ENCODE results near the gene LSM4. TPM values are rescaled to one million over a fixed set of nuclear protein-coding genes. Genes with fewer than 3 reads are reported as not detected.

Gene LSM4
- total RNA-seq, 1 experiment from 2014 or later, result 828 TPM

DNA sequence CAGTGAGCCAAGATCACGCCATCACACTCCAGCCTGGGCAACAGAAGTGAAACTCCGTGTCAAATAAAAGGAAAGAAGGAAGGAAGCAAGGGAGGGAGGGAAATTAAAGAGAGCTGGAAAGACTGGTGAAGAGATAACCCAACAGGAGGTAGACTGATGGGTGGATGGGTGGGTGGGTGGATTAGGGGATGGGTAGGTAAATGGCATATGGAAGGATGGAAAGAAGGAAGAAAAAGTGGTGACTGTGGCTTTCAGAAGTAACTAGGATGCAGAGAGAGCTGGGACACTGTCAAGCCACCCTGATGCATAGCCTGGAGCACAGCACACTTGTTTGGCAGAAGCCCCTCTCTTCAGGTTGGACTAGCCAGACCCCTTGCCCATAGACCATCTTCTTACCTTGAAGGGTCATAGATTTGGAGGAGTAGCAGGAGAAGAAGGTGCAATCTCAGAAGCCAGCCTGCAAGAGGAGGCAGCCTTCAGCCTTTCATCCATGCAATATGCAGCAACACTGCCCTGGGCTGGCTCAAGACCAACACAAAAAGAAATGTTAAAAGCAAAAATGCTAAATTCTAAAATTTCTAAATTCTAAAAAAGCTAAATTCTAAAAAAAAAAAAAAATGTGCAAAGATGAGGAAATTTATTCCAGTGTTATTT, 53.7 kb downstream of the LSM4 start:
- in situ Hi-C loops (cut with HindIII; ENCODE audit: low pct_unique_long_range_greater_than_20kb, low sequenced_read_pairs), result no loop called here
- no peak for DNase-seq (ENCODE audit: low read depth)

- no peak for DNase-seq (ENCODE audit: low read depth)
- in situ Hi-C loops (cut with HindIII; ENCODE audit: low pct_unique_long_range_greater_than_20kb, low sequenced_read_pairs), result no loop called here
Observed at GRCh38 chr19:18266771-18267686, 55.8 kb downstream of the LSM4 start.

- in situ Hi-C loops (cut with HindIII; ENCODE audit: low pct_unique_long_range_greater_than_20kb, low sequenced_read_pairs), result no loop called here
- DNase-seq (ENCODE audit: low read depth), result no peak
Observed at GRCh38 chr19:18265582-18265981, 57.3 kb downstream of the LSM4 start.

- no peak for DNase-seq (ENCODE audit: low read depth)
- in situ Hi-C loops (cut with HindIII; ENCODE audit: low pct_unique_long_range_greater_than_20kb, low sequenced_read_pairs), result no loop called here
Observed at GRCh38 chr19:18264971-18265540, 57.8 kb downstream of the LSM4 start.

DNA sequence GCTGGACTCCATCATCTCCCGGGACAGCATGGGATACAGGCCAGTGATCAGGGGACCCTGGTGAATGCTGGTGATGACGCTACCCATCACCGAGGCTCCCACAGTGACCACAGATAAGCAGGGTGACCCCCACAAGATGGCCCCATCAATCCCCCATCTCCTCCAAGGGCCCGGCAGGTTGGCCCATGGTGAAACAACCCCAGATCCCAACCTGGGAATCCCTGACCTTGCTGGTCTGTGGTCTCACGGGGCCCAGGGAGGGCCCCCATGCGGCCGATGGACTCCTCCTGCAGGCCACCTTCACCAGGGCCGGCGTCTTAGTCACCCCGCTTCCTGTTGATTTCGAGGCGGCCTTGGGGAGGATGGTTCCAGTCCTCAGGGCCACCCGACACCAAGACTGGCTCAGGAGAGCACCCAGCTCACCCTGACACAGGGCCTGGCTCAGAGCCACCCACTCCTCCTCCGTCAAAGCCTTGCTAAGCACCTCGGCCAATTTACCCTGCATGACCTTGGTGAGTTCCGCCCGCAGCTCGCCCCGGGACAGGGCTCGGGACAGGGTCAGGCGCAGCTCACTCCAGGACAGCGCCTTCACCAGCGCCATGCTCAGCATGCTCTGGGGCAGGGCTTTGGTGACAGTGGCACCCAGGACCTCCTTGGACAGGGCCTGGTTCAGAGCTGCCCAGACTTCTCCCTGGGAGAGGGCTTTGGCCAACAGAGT, 58.6 kb downstream of the LSM4 start:
- in situ Hi-C loops (cut with HindIII; ENCODE audit: low pct_unique_long_range_greater_than_20kb, low sequenced_read_pairs), result no loop called here
- no peak for DNase-seq (ENCODE audit: low read depth)

DNA sequence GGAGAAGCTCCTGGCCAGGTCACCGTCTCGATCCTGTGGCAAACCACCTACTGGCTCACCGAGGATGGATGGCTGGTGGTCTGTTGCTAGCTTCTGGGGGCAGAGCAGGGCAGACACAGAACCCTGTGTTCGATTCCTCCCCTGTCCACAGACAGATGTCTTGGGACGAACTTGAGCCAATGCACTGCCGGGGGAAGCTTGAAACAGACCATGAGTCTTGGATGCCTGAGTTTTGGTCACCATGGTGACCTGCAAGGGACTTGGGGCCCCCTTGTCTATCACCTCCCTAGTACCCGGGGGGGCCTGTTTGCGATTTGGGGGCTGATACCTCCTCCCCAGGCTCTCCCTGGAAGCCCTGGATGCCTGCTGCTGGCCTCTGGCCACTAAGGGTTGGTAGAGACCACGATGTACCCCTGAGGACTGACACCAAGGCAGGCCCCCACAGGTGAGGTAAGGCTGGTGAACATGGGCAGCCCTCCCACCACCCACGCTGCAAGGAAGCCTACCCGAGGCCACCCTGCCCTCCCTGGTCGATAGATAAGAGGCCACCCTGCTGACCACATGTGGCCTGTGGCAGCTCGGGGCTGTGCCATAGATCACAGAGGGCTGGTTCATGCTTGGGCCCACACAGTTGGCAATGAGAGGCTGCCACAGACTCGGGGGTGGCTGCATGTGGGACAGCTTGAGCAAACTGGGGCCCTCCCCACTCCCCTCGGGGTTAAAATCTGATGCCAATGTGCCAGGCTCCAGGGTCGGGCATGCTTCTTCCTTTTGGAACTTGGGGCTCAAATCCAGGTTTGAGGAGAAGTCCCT, 59.3 kb downstream of the LSM4 start:
- DNase-seq (ENCODE audit: low read depth), result no peak
- in situ Hi-C loops (cut with HindIII; ENCODE audit: low pct_unique_long_range_greater_than_20kb, low sequenced_read_pairs), result no loop called here

DNA sequence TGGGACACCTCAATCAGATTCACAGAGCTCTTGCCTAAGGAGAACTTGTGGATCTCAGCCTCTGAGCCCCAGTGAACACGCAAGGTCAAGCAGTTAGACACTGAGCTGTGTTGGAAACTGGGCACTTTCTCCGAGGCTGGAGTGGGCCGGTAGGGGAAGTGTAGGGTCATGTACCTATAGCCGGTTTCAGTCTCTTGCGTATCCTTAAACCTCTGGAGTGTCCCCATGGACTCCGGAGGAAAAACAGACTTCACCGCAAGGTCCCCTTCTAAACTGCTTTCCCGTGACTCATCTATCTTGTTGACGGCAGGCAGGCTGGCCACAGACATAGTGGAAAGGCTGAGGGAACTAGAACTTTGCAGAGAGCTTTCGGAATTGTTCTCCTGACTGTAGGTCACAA, 60.0 kb downstream of the LSM4 start:
- in situ Hi-C loops (cut with HindIII; ENCODE audit: low pct_unique_long_range_greater_than_20kb, low sequenced_read_pairs), result no loop called here
- no peak for DNase-seq (ENCODE audit: low read depth)

DNA sequence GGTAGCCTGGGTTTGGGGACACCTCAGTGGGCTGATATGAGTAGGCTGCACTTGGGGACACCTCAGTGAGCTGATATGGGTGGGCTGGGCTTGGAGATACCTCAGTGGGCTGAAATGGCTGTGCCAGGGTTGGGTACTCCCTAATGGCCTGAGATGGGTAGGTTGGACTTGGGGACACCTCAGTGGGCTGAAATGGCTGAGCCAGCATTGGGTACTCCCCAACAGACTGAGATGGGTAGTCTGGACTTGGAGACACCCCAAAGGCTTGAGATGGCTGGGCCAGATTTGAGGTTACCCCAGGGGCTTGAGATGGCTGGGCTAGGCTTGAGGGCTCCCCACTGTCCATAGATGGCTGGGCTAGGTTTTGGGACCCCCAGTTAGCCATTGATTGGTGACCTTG, 60.7 kb downstream of the LSM4 start:
- no peak for DNase-seq (ENCODE audit: low read depth)
- in situ Hi-C loops (cut with HindIII; ENCODE audit: low pct_unique_long_range_greater_than_20kb, low sequenced_read_pairs), result no loop called here

- in situ Hi-C loops (cut with HindIII; ENCODE audit: low pct_unique_long_range_greater_than_20kb, low sequenced_read_pairs), result no loop called here
- DNase-seq (ENCODE audit: low read depth), result no peak
Observed at GRCh38 chr19:18261474-18261873, 61.4 kb downstream of the LSM4 start.

DNA sequence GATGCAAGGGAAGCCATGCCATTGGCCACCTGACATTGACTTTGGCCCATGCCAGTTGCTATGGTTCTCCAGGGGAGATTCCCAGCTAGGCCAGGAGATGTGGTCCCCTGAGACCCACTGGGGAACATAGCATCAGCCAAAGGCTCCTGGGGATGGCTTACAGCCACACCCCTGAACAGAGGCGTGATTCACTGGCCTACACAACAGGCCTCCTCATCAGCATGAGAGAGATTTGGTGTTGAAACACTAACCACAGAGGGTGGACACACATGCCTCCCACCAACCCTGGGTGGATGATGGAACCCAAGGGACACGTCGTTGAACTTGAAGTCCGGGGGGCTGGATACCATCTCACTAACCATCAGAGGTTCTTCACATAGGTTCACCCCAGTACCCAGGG, 63.0 kb downstream of the LSM4 start:
- DNase-seq (ENCODE audit: low read depth), result no peak
- in situ Hi-C loops (cut with HindIII; ENCODE audit: low pct_unique_long_range_greater_than_20kb, low sequenced_read_pairs), result no loop called here

GRCh38 chr19:18257503-18258470, 65.1 kb downstream of the LSM4 start:
- in situ Hi-C loops (cut with HindIII; ENCODE audit: low pct_unique_long_range_greater_than_20kb, low sequenced_read_pairs), result no loop called here
- no peak for DNase-seq (ENCODE audit: low read depth)

Other genes with a start within 250 kb of the LSM4 start
- gene IL12RB1, start 236.1 kb downstream of the LSM4 start, total RNA-seq (2014; rRNA removed; shearing (Covaris generic); ENCODE audit: low replicate concordance), result 0.44 TPM in 1 of 2 replicates, not detected in the other
- gene MAST3, start 225.3 kb downstream of the LSM4 start, total RNA-seq (2014; rRNA removed; shearing (Covaris generic); ENCODE audit: low replicate concordance), result 1.8 and 5.5 TPM in 2 replicates
- gene PIK3R2, start 169.9 kb downstream of the LSM4 start, total RNA-seq (2014; rRNA removed; shearing (Covaris generic); ENCODE audit: low replicate concordance), result 8.1 and 43.6 TPM in 2 replicates
- gene IFI30, start 149.3 kb downstream of the LSM4 start, total RNA-seq (2014; rRNA removed; shearing (Covaris generic); ENCODE audit: low replicate concordance), result 51.9 and 79.3 TPM in 2 replicates
- 10.3 and 22.3 TPM in 2 replicates for gene MPV17L2, start 129.9 kb downstream of the LSM4 start, total RNA-seq (2014; rRNA removed; shearing (Covaris generic); ENCODE audit: low replicate concordance)
- 0.84 TPM in 1 of 2 replicates, not detected in the other for gene RAB3A, start 119.0 kb downstream of the LSM4 start, total RNA-seq (2014; rRNA removed; shearing (Covaris generic); ENCODE audit: low replicate concordance)
- not detected in 2 replicates for gene PDE4C, start 96.6 kb downstream of the LSM4 start, total RNA-seq (2014; rRNA removed; shearing (Covaris generic); ENCODE audit: low replicate concordance)
- not detected in 2 replicates for gene IQCN, start 48.6 kb downstream of the LSM4 start, total RNA-seq (2014; rRNA removed; shearing (Covaris generic); ENCODE audit: low replicate concordance)
- gene JUND, start 41.5 kb downstream of the LSM4 start, total RNA-seq (2014; rRNA removed; shearing (Covaris generic); ENCODE audit: low replicate concordance), result 115 and 120 TPM in 2 replicates
- gene PGPEP1, start 17.5 kb upstream of the LSM4 start, total RNA-seq (2014; rRNA removed; shearing (Covaris generic); ENCODE audit: low replicate concordance), result 15.4 and 17.8 TPM in 2 replicates
- gene GDF15, start 63.1 kb upstream of the LSM4 start, total RNA-seq (2014; rRNA removed; shearing (Covaris generic); ENCODE audit: low replicate concordance), result 349 and 410 TPM in 2 replicates
- gene LRRC25, start 74.5 kb upstream of the LSM4 start, total RNA-seq (2014; rRNA removed; shearing (Covaris generic); ENCODE audit: low replicate concordance), result not detected in 2 replicates
- 87.5 and 106 TPM in 2 replicates for gene SSBP4, start 96.3 kb upstream of the LSM4 start, total RNA-seq (2014; rRNA removed; shearing (Covaris generic); ENCODE audit: low replicate concordance)
- 118 and 155 TPM in 2 replicates for gene ISYNA1, start 115.1 kb upstream of the LSM4 start, total RNA-seq (2014; rRNA removed; shearing (Covaris generic); ENCODE audit: low replicate concordance)
- gene ELL, start 199.0 kb upstream of the LSM4 start, total RNA-seq (2014; rRNA removed; shearing (Covaris generic); ENCODE audit: low replicate concordance), result 8.4 and 26.0 TPM in 2 replicates
- 418 and 487 TPM in 2 replicates for gene FKBP8, start 220.5 kb upstream of the LSM4 start, total RNA-seq (2014; rRNA removed; shearing (Covaris generic); ENCODE audit: low replicate concordance)
- 99.2 and 181 TPM in 2 replicates for gene KXD1, start 234.8 kb upstream of the LSM4 start, total RNA-seq (2014; rRNA removed; shearing (Covaris generic); ENCODE audit: low replicate concordance)
- gene UBA52, start 248.8 kb upstream of the LSM4 start, total RNA-seq (2014; rRNA removed; shearing (Covaris generic); ENCODE audit: low replicate concordance), result 628 and 713 TPM in 2 replicates

Measured in Caki2 (cell line).